HepG2 (cell line): Measurements from ENCODE around the gene CSH1. TPM values are rescaled to one million over a fixed set of nuclear protein-coding genes. Genes with fewer than 3 reads are reported as not detected.
"Not testable (repeated sequence)": the region's sequence is repeated elsewhere in the genome, so short reads cannot be mapped to it uniquely, and the experiment has no call there.

ENCODE experiments used
- ATAC-seq: fragments of 200-7000 bp; cut with Tn5 transposase; 3 replicates; pipeline ENCODE4 v1.9.1; 2020; ENCODE audit warnings: mild to moderate bottlenecking, moderate library complexity
- BruUV-seq: library from RNA; stranded (reverse); fragments of 400-500 nt; replicated peaks from 2 replicates; lab custom pipeline; 2021; lab: Mats Ljungman, UMichigan
- CTCF ChIA-PET: fragments of 300-600 bp; formaldehyde crosslinking; extraction: SDS; loops from one replicate; lab custom pipeline; 2021; ENCODE audit warnings: low total read pairs, inconsistent platforms, low intra/inter-chr PET ratio; lab: Yijun Ruan, JAX
- POLR2A ChIA-PET: fragments of 350-600 bp; sonication (Branson Sonifier 250); formaldehyde crosslinking; loops from one replicate; lab custom pipeline; 2020; ENCODE audit warnings: antibody characterized with exemption, inconsistent platforms; lab: Yijun Ruan, JAX
- DNase-seq: peaks from one replicate; pipeline ENCODE4 v3.0.0-alpha.2; 2015; ENCODE audit warnings: low spot score
- FAIRE-seq: peaks from 3 replicates; lab custom pipeline; 2011; peaks lifted over from hg19 to GRCh38; lab: Jason Lieb, UNC
- H2AFZ ChIP-seq: one replicate; pipeline ENCODE4 v1.6.1; 2011; ENCODE audit warnings: low read length, inconsistent platforms
- H3K27ac ChIP-seq: fragments of 300-600 bp; 3 replicates; pipeline ENCODE4 v1.8.0; 2011; ENCODE audit warnings: mixed run types, mild to moderate bottlenecking, mixed read lengths, low read length, inconsistent platforms; ENCODE audit not compliant: insufficient read depth; ENCODE audit errors: extremely low read length
- H3K27me3 ChIP-seq, 2 experiments: fragments of 200-600 bp in 1 of 2; 2 replicates in 1 of 2; 3 replicates in 1 of 2; pipeline versions ENCODE4 v1.6.0 to v1.8.0; 2011; ENCODE audit warnings: low read length in 2 of 2, mild to moderate bottlenecking in 2 of 2, moderate library complexity in 2 of 2, inconsistent platforms in 1 of 2; ENCODE audit not compliant: insufficient read depth in 2 of 2, control insufficient read depth in 1 of 2
- H3K36me3 ChIP-seq, 2 experiments: fragments of 200-600 bp in 1 of 2; replicated peaks in 1 of 2; 2 replicates in 1 of 2; 3 replicates in 1 of 2; pipeline versions ENCODE4 v1.5.1 to v1.8.0; 2011; ENCODE audit warnings: low read length in 2 of 2, inconsistent platforms in 1 of 2; ENCODE audit not compliant: insufficient read depth in 2 of 2, control insufficient read depth in 1 of 2
- H3K4me1 ChIP-seq: 2 replicates; pipeline ENCODE4 v1.5.1; 2012; ENCODE audit warnings: low read length, inconsistent platforms; ENCODE audit not compliant: insufficient read depth
- H3K4me2 ChIP-seq: 2 replicates; pipeline ENCODE4 v1.6.0; 2011; ENCODE audit warnings: low read depth, low read length, inconsistent platforms
- H3K4me3 ChIP-seq, 3 experiments: fragments of 200-600 bp in 1 of 3; sonication (generic), shearing (Covaris generic) in 1 of 3; replicated peaks in 1 of 3; 2 replicates each; pipeline ENCODE4 v1.5.1; 2011 to 2016; ENCODE audit warnings: low read length in 3 of 3, inconsistent platforms in 2 of 3, low read depth in 2 of 3, mild to moderate bottlenecking in 2 of 3, control low read depth in 1 of 3, mixed read lengths in 1 of 3; ENCODE audit not compliant: insufficient read depth in 1 of 3
- H3K79me2 ChIP-seq: one replicate; pipeline ENCODE4 v1.6.1; 2011; ENCODE audit warnings: low read length, inconsistent platforms; ENCODE audit not compliant: insufficient read depth
- H3K9ac ChIP-seq: 2 replicates; pipeline ENCODE4 v1.6.0; 2011; ENCODE audit warnings: mild to moderate bottlenecking, low read depth, low read length, inconsistent platforms; ENCODE audit not compliant: insufficient read depth
- H3K9me3 ChIP-seq: 2 replicates; pipeline ENCODE4 v1.5.1; 2012; ENCODE audit warnings: mild to moderate bottlenecking, low read length
- H4K20me1 ChIP-seq: 2 replicates; pipeline ENCODE4 v1.6.0; 2011; ENCODE audit warnings: inconsistent platforms, mild to moderate bottlenecking, low read length, moderate library complexity; ENCODE audit not compliant: insufficient read depth
- CTCF ChIP-seq: sonication (generic); formaldehyde crosslinking; IDR thresholded peaks from 2 replicates; pipeline ENCODE4 v1.5.0; 2020; ENCODE audit warnings: mild to moderate bottlenecking, missing genetic modification reagents, moderate library complexity
- WGBS: methylation state at CpG from one replicate; pipeline ENCODE4 v1.1.6; 2017; ENCODE audit warnings: low lambda C conversion rate; 5-methylcytosine and 5-hydroxymethylcytosine counted together
- in situ Hi-C: cut with HindIII; loops from 2 replicates; pipeline ENCODE4 v1.10.0; 2017; ENCODE audit warnings: low pct_unique_long_range_greater_than_20kb; ENCODE audit not compliant: extremely low pct_ligation_motif_present
- intact Hi-C: fragments of 100-400 bp; cut with micrococcal nuclease; formaldehyde crosslinking; loops from one replicate; pipeline ENCODE4 v1.10.0; 2022; ENCODE audit not compliant: unreplicated experiment
- polyA plus RNA-seq, 8 experiments: library from polyadenylated mRNA; depleted of rRNA in 3 of 8; stranded (reverse) in 7 of 8; unstranded in 1 of 8; fragments of >200 nt; fragmentation: Illumina TruSeq in 4 of 8; extraction: Trizol in 4 of 8; gene quantifications; 2 replicates each; pipeline versions ENCODE4 v1.2.1 to v1.2.3, GENCODE V29; 2011 to 2016; ENCODE audit warnings: low read depth in 4 of 8, missing spikeins in 1 of 8, mixed read lengths in 1 of 8; ENCODE audit not compliant: insufficient read depth in 1 of 8
- total RNA-seq, 5 experiments: library from RNA; depleted of rRNA; stranded (reverse); fragments of >200 nt; fragmentation: Illumina TruSeq; extraction: Trizol; gene quantifications; 2 replicates each; pipeline ENCODE4 v1.2.3, GENCODE V29; 2016; ENCODE audit warnings: low read depth in 1 of 5

The CSH1 gene
- total and polyA plus RNA-seq, 2 of the 13 experiments (the other 11 are each of a cell fraction or from before 2014, with no cell fraction given) = not detected

GRCh38 chr17:63907161-63907778 is 10.9 kb upstream of the CSH1 start:
- H3K4me1 ChIP-seq, H3K79me2 ChIP-seq, H3K9ac ChIP-seq, H3K4me3 ChIP-seq, H2AFZ ChIP-seq, H3K27ac ChIP-seq, DNase-seq, BruUV-seq, H3K36me3 ChIP-seq, H3K4me2 ChIP-seq, intact Hi-C loops, H4K20me1 ChIP-seq, CTCF ChIA-PET, H3K9me3 ChIP-seq, FAIRE-seq, POLR2A ChIA-PET, in situ Hi-C loops: not testable (repeated sequence)
- peaks cover 4 to 26% of the 10 kb centered on the region in 2 experiments; a peak in 3 of 5 replicates for H3K27me3 ChIP-seq
- peak; percentile 67; the same call in 2 of the 3 replicates for ATAC-seq
- 10% methylated on average over 12 of the region's 12 CpGs for WGBS
- TF ChIP-seq CTCF (CRISPR knock-in tag) = peak; percentile 21

GRCh38 chr17:63904796-63905195 is 8.4 kb upstream of the CSH1 start:
- H3K9me3 ChIP-seq, DNase-seq, H3K9ac ChIP-seq, H3K36me3 ChIP-seq, intact Hi-C loops, in situ Hi-C loops, H3K27ac ChIP-seq, H4K20me1 ChIP-seq, FAIRE-seq, H3K4me1 ChIP-seq, H3K79me2 ChIP-seq, POLR2A ChIA-PET, H2AFZ ChIP-seq, ATAC-seq, H3K4me2 ChIP-seq, H3K4me3 ChIP-seq, BruUV-seq, CTCF ChIA-PET: not testable (repeated sequence)
- 28% methylated on average over 8 of the region's 8 CpGs for WGBS
- peaks cover 3 to 10% of the 10 kb centered on the region in 2 experiments; a peak in 3 of 5 replicates for H3K27me3 ChIP-seq
